ENCODE measurements around the gene KDM4C. TPM values are rescaled to one million over a fixed set of nuclear protein-coding genes. Genes with fewer than 3 reads are reported as not detected.

The KDM4C gene
- total RNA-seq, 1 experiment from 2014 or later: 7.1 TPM

GRCh38 chr9:7148243-7148765 lies 390.5 kb downstream of the KDM4C start:
- ChIA-PET POLR2A (no interaction called here), CTCF (no interaction called here)
- Histone ChIP-seq H3K36me3 (ENCODE audit: control insufficient read depth, insufficient read depth, low read length) (no peaks in the 10 kb centered on the region), H3K27me3 (ENCODE audit: control insufficient read depth, insufficient read depth, low read length) (no peaks in the 10 kb centered on the region), H3K4me1 (ENCODE audit: control insufficient read depth, insufficient read depth, low read length) (no peaks in the 10 kb centered on the region), H3K9me3 (ENCODE audit: control insufficient read depth, insufficient read depth, low read depth, low read length) (no peaks in the 10 kb centered on the region), H3K4me3 (ENCODE audit: low read depth in 2 of 2, low read length in 2 of 2) (no peak overlapping the region), H3K27ac (ENCODE audit: low read length) (no peak overlapping the region)
- DNase-seq (ENCODE audit: low read depth, low spot score) (no peak), ATAC-seq (no peak)
- in situ Hi-C loops (cut with HindIII; ENCODE audit: low pct_unique_long_range_greater_than_20kb, low sequenced_read_pairs): no loop called here
- BruUV-seq (replicated peaks): no TSS peak
- TF ChIP-seq POLR2AphosphoS5 (IDR thresholded peaks at IDR 0.05; ENCODE audit: low read depth, low read length) (no peak), REST (IDR thresholded peaks at IDR 0.05; ENCODE audit: insufficient read depth in 1 of 2, low read depth in 2 of 2, low read length in 1 of 2) (no peak), CTCF (IDR thresholded peaks at IDR 0.05) (no peak), SIN3A (IDR thresholded peaks at IDR 0.05; ENCODE audit: borderline replicate concordance, insufficient read depth, low read depth, low read length) (no peak), TCF7L2 (IDR thresholded peaks at IDR 0.05; ENCODE audit: low read depth, low read length) (no peak)
- intact Hi-C loops (cut with micrococcal nuclease; ENCODE audit: unreplicated experiment): no loop called here

GRCh38 chr9:7149258-7149657 lies 391.5 kb downstream of the KDM4C start:
- H3K27ac ChIP-seq (ENCODE audit: low read length): no peak overlapping the region
- no peaks in the 10 kb centered on the region for H3K9me3 ChIP-seq (ENCODE audit: control insufficient read depth, insufficient read depth, low read depth, low read length)
- intact Hi-C loops (cut with micrococcal nuclease; ENCODE audit: unreplicated experiment) (no loop called here), in situ Hi-C loops (cut with HindIII; ENCODE audit: low pct_unique_long_range_greater_than_20kb, low sequenced_read_pairs) (no loop called here)
- no peak for ATAC-seq
- ChIA-PET CTCF (no interaction called here), POLR2A (no interaction called here)
- DNase-seq (ENCODE audit: low read depth, low spot score): no peak
- H3K36me3 ChIP-seq (ENCODE audit: control insufficient read depth, insufficient read depth, low read length): no peaks in the 10 kb centered on the region
- H3K4me3 ChIP-seq (ENCODE audit: low read depth in 2 of 2, low read length in 2 of 2): no peak overlapping the region
- no peak for TF ChIP-seq TCF7L2 (IDR thresholded peaks at IDR 0.05; ENCODE audit: low read depth, low read length)
- no peak for TF ChIP-seq REST (IDR thresholded peaks at IDR 0.05; ENCODE audit: insufficient read depth in 1 of 2, low read depth in 2 of 2, low read length in 1 of 2)
- no peaks in the 10 kb centered on the region for H3K4me1 ChIP-seq (ENCODE audit: control insufficient read depth, insufficient read depth, low read length)
- H3K27me3 ChIP-seq (ENCODE audit: control insufficient read depth, insufficient read depth, low read length): no peaks in the 10 kb centered on the region
- BruUV-seq (replicated peaks): no TSS peak
